GM21423 (cell line): ENCODE measurements around the gene SLC44A1.

Experiments
- ATAC-seq: cut with Tn5 transposase; IDR thresholded peaks from one replicate; pipeline ENCODE4 v1.9.1; 2021; ENCODE audit warnings: mild to moderate bottlenecking, moderate library complexity; ENCODE audit not compliant: unreplicated experiment

Gene SLC44A1

GRCh38 chr9:105244003-105244733, at the start of gene SLC44A1:
Gene SLC44A1, plus strand, starts transcription at chr9:105244651. Its CDS starts 218 bp downstream, at chr9:105244869.
- peak; percentile 88 for ATAC-seq

- no peak for ATAC-seq
Observed at GRCh38 chr9:105195259-105195658, 49.2 kb upstream of the SLC44A1 start.

GRCh38 chr9:105198023-105198422, 46.4 kb upstream of the SLC44A1 start:
- ATAC-seq, result no peak

GRCh38 chr9:105198865-105199264, 45.6 kb upstream of the SLC44A1 start:
- no peak for ATAC-seq

- ATAC-seq, result no peak
Observed at GRCh38 chr9:105204416-105204815, 40.0 kb upstream of the SLC44A1 start.

- ATAC-seq, result no peak
Observed at GRCh38 chr9:105205787-105206495, 38.5 kb upstream of the SLC44A1 start.

- no peak for ATAC-seq
Observed at GRCh38 chr9:105206496-105206820, 38.0 kb upstream of the SLC44A1 start.

GRCh38 chr9:105206821-105207699, 37.4 kb upstream of the SLC44A1 start:
- ATAC-seq, result no peak

GRCh38 chr9:105216440-105217178, 27.8 kb upstream of the SLC44A1 start:
- ATAC-seq, result no peak

GRCh38 chr9:105218673-105219072, 25.8 kb upstream of the SLC44A1 start:
- ATAC-seq, result no peak

- ATAC-seq, result no peak
Observed at GRCh38 chr9:105219291-105219805, 25.1 kb upstream of the SLC44A1 start.

- no peak for ATAC-seq
Observed at GRCh38 chr9:105220451-105220850, 24.0 kb upstream of the SLC44A1 start.

GRCh38 chr9:105223544-105224140, 20.8 kb upstream of the SLC44A1 start:
- ATAC-seq, result no peak

GRCh38 chr9:105226055-105226454, 18.4 kb upstream of the SLC44A1 start:
- ATAC-seq, result no peak

- ATAC-seq, result no peak
Observed at GRCh38 chr9:105232207-105232606, 12.2 kb upstream of the SLC44A1 start.

- ATAC-seq, result no peak
Observed at GRCh38 chr9:105233873-105234272, 10.6 kb upstream of the SLC44A1 start.

- ATAC-seq, result no peak
Observed at GRCh38 chr9:105236261-105236660, 8.2 kb upstream of the SLC44A1 start.

GRCh38 chr9:105237246-105237645, 7.2 kb upstream of the SLC44A1 start:
- ATAC-seq, result no peak

- ATAC-seq, result no peak
Observed at GRCh38 chr9:105238302-105238701, 6.1 kb upstream of the SLC44A1 start.

GRCh38 chr9:105241356-105242043, 3.0 kb upstream of the SLC44A1 start:
- ATAC-seq, result no peak
